GM19463 (cell line): ENCODE data around the gene GARNL3.

Source experiments
- ATAC-seq: cut with Tn5 transposase; IDR thresholded peaks from one replicate; pipeline ENCODE4 v1.9.1; 2021; ENCODE audit warnings: mild to moderate bottlenecking, moderate library complexity; ENCODE audit not compliant: unreplicated experiment

GARNL3 gene

GRCh38 chr9:127233989-127234388 lies 30.6 kb upstream of the GARNL3 start:
- no peak for ATAC-seq

GRCh38 chr9:127237801-127238200 lies 26.8 kb upstream of the GARNL3 start:
- ATAC-seq = no peak

- ATAC-seq = no peak
Observed at GRCh38 chr9:127241354-127241753, 23.2 kb upstream of the GARNL3 start.

DNA sequence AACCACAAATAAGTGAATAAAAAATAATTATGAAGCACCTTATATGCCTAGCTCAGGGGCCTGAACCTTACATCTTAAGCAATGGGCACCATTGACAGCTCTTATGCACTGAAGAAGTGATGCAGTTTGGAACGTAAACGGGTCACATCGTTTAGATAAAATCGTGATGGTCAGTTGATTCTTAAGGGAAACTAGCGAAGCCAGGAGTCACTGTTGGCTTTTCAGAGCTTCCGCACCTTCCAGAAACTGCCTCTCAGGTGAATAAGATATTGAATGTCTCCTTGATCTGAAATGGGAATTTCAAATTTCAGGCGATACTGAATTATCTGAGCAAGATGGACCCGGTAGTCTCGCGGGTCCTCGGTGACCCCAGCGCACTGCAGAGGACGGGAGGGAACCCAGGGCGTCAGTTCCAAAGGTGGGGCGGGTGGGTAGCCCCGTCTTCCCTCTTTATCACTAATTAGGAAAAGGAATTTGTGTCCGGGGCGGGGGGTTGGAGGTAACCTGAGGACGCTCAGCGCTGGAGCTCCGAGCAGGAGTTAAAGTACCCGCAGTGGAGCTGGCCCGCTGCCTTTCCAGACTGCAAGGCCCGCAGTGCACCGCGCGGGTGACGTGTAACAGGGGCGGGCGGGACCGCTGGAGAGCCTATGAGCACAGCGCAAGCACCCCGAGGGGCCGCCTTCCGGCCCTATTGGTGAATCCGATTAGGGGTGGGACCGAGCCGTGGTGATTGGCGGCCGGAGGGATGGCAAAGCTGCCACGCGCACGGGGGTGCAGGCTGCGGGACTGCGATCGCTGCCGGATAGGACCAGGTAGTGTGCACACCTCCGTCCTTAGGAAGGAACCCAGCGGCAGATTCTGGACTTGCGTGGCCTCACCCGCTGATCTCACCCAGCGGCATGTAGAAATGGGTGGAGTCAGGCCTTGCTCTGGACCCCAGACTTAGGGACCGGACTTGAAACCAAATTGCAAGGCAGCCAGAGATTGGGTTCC lies 19.7 kb upstream of the GARNL3 start:
- peak; percentile 100 for ATAC-seq

DNA sequence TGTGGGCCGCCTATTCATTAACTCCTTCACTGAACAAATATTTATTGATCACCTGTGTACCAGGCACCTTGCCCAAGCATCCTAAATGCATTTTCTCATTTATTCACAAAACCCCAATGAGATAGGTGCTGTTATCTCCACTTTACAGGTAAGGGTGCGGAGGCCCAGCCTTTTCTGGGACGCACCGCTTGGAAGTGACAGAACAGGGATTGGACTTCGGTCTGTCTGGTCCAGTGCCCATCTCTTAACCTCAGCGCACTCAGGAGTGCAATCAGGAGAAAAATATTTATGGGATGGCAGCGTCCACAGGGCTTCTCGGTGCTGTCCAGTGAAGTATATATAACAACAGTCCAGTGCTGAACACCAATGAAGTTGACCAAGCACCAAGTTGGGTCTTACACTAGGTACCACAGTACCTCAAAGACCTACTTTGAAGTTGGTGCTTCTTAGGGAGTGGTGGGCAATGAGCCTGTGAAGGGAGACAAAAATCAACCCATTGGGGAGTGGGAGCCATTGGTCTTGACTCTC lies 18.9 kb upstream of the GARNL3 start:
- ATAC-seq = no peak

- no peak for ATAC-seq
Observed at GRCh38 chr9:127248241-127248640, 16.3 kb upstream of the GARNL3 start.

DNA sequence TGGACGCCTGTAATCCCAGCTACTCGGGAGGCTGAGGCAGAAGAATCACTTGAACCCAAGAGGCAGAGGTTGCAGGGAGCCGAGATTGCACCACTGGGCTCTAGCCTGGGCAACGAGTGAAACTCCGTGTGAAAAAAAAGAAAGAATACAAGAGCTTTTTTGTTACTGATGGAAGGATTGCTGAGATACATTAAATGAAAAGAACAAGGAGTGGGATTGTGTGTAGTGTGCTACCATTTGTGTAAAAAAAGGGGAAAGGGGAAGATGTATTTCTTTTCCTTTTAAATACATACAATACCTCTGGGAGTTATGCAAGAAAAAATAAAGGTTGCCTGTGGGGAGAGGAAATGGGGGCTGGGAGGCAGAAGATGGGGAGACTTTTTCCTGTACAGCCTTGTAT lies 14.7 kb upstream of the GARNL3 start:
- no peak for ATAC-seq

DNA sequence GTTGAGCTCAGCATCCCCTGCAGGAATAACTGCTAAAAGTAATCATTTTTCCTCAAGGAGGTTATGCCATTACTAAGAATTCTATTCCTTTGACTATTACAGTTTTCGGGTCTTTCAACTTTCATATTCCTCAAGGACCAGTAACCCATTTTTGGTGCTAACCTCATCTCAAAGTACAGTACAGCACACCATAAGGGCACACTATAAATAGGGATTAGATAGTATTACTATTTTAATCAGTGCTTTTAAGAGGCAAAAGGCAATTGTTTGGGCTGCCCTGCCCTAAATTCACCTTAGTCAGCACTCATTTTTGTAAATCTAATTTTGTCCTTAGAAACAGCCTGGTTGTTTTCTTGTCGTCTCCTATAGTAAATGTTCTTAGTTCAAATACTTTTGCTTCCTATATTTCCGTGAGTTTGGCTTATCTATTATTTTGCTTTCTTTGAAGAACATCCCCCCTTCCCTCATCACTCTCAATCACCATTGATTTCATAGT lies 13.6 kb upstream of the GARNL3 start:
- ATAC-seq = no peak

GRCh38 chr9:127252410-127253318 lies 11.9 kb upstream of the GARNL3 start:
- ATAC-seq = no peak

DNA sequence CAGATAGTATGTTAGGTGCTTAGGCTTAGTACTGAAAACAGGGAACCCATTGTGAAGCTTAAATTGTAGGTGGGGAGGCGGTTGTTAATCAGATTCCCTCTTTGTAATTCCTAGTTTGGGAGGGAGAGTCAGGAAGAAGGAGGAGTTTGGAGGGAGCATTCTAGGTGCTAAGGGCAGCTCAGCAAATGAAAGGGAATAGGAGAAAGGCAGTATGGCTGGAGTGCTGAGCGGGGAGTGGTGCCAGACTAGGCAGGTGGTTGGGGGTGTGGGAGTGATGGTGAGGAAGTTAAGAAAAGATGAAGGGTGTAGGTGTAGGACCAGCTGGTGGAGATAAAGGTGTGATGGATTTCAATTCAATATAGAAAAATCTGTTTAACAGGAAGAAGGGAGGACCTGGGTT lies 11.1 kb upstream of the GARNL3 start:
- no peak for ATAC-seq

DNA sequence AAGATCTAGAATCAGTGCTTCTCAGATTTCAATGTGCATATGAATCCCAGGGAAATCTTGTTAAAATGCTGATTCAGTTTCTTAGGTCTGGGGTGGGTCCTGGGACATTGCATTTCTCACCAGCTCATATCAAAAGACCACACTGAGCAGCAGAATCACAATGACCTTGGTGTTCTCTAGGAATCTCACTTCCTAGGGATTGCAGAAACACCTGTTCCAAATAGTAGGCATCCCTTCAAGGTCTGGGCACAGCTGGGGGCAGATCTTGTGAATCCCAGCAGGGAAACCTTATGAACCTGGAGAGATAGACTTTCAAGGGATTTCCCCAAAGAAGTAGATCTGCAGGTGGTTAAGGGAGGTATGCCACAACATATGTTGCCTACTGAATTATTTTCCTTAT lies 8.9 kb upstream of the GARNL3 start:
- ATAC-seq = no peak

DNA sequence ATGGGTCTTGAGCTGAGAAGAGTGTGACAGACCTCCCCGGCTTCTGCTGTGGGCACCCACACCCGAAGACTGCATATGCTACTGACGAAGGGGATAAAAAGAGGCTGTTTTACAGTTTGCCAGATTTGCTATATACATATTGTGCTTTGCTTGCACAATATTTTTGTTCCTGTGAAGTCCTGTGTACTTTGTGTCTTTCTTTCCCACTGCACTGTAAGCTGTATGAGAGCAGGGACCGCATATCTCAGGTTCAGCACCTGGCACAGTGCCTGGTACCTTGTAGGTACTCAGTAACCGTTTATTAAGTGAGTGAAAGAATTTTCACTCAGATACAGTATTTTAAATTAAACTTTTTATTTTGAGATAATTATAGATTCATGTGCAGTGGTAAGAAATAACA lies 8.2 kb upstream of the GARNL3 start:
- ATAC-seq = no peak

GRCh38 chr9:127258606-127259471 lies 5.7 kb upstream of the GARNL3 start:
- ATAC-seq = no peak

- no peak for ATAC-seq
Observed at GRCh38 chr9:127262602-127263001, 2.0 kb upstream of the GARNL3 start.

GRCh38 chr9:127263237-127263636 lies 1.3 kb upstream of the GARNL3 start:
- ATAC-seq = no peak

GRCh38 chr9:127263664-127264063 lies 910 bp upstream of the GARNL3 start:
- ATAC-seq = no peak

- no peak for ATAC-seq
Observed at GRCh38 chr9:127267793-127268525, 3.4 kb downstream of the GARNL3 start.

DNA sequence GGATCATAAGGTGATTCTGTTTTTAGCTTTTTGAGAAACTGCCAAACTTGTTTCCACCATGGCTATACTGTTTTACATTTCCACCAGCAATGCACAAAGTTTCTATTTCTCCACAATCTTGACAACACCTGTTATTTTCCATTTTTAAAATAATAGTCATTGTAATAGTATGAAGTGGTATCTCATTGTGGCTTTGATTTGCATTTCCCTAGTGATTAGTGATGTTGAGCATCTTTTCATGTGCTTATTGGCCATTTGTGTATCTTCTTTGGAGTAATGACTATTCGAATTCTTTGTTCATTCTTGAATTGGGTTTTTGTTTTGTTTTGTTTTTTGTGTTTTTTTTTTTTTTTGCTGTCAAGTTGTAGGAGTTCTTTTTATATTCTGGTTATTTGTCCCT lies 4.9 kb downstream of the GARNL3 start:
- no peak for ATAC-seq

DNA sequence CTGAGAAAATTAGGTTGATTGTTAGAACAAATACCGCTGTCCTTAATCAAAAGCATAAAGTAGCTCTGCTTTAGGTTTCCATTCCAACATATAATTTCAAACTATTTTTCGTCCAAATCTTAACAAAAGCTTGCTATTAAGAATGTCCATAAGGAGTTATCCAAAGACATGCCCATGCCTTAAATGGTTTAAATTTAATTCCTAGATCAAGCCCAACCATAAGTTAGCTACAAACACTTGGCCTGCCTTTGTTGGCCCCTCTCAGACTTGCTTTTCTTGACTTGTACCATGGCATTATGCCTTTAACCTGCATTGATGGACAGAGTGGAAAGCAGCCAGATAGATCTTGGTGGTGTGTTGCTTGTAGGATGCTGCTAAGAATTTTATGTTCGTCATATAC lies 8.8 kb downstream of the GARNL3 start:
- ATAC-seq = no peak

- ATAC-seq = no peak
Observed at GRCh38 chr9:127277099-127277498, 12.5 kb downstream of the GARNL3 start.
